HG02623 (cell line): ENCODE data around the gene VAV2.
"Not testable (repeated sequence)": the region's sequence is repeated elsewhere in the genome, so short reads cannot be mapped to it uniquely, and the experiment has no call there.

Experiments
- ATAC-seq: cut with Tn5 transposase; IDR thresholded peaks from one replicate; pipeline ENCODE4 v1.9.1; 2021; ENCODE audit warnings: moderate library complexity; ENCODE audit not compliant: unreplicated experiment

The VAV2 gene

DNA sequence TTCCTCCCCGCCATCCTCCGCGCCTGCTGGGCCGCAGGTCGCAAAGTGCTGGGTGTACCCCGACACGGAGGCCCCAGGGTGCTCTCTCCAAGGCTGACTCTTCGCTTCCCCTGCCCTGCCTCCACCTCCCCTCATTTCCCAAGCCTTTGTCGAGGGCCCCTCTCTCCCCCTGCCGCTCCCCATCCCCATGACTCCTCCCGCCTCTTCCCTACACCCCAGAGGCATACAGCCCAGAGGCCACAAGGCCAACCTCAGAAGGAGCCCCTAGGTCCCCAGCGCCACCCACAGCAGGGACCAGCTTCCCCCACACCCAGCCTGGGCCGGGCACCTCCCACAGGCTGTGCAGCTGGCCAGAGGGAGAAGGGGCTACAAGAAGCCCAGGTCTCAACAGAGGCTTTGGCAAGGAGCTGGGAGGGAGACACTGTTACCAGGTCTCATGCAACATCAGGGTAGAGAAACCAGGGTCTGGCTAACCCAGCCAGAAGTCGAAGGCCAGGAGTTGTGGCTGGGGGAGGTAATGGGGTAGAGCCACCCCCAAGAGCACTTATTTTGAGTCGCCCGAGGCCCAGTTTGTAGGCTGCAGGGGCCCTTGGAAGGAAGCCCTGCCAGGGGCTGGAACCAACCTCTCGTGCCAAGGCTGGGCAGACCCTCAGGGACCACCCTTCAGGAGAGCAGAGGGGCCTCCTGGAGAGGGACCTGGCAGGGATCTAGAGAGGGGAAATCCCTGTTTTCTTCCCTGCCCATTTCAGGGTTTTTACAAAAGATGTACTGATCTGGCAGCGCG lies 229.4 kb downstream of the VAV2 start:
- ATAC-seq: no peak

DNA sequence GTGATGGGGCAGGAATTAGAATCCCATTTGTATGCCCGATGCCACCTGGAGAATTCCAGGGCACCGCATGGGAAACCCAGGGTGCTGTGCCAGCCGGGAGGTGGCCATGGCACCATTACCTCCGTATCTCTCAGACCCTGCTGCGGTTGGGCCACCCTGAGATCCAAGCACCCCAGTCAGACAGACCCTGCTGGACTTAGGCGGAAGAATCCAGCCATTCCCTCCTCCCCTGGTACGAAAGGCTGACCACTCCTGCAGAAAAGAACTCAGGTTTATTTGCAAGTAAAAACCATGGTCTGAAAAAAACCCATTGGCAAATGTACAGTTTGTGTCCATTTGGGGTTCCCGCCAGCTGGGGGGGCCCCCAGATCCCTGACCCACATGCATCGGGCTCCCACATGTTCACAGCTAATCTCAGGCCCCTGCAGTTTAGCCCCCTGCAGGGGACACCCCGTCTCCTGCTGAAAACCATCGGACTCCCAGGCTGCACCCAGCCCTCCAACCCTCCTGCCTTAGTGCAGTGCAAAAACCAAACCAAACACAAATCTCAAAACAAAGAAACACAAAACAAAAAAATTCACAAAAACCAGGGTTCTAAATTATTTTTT lies 230.4 kb downstream of the VAV2 start:
- ATAC-seq: no peak

DNA sequence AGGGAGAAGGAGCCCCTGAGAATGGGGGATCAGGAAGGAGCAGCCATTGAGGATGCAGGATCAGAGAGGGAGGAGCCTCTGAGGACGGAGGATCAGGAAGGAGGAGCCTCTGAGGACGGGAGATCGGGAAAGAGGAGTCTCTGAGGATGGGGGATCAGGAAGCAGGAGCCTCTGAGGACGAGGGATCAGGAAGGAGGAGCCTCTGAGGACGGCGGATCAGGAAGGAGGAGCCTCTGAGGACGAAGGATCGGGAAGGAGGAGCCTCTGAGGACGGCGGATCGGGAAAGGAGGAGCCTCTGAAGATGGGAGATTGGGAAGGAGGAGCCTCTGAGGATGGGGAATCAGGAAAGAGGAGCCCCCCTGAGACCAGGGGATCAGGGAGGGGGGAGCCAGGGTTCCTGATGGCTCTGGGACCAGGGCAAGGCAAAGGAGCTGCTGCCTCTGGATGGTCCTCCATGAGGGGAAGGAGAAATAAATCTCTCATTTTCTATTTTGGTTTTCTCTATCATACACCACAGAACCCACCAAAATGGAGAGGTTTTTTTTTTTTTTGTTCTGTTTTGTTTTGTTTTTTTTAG lies 231.3 kb downstream of the VAV2 start:
- no peak for ATAC-seq

DNA sequence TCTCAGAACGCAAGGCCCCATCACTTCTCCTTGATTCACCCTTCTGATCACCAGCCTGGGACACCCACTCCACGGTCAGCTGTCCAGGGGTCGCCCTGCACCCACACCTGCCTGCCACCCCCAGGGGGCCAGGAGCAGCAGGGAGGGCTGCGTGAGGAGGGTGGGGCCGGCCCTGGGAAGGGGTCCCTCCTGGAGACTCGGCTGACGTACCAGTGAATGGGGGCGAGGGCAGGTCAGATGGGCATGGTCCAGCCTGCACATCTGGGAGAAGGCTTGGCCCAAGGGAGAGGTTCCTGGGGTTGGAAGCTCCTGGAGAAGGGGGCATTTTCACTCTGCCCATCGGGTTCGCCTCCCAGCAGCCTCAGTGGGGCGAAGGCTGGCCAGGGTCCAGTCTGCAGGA lies 232.2 kb downstream of the VAV2 start:
- no peak for ATAC-seq

DNA sequence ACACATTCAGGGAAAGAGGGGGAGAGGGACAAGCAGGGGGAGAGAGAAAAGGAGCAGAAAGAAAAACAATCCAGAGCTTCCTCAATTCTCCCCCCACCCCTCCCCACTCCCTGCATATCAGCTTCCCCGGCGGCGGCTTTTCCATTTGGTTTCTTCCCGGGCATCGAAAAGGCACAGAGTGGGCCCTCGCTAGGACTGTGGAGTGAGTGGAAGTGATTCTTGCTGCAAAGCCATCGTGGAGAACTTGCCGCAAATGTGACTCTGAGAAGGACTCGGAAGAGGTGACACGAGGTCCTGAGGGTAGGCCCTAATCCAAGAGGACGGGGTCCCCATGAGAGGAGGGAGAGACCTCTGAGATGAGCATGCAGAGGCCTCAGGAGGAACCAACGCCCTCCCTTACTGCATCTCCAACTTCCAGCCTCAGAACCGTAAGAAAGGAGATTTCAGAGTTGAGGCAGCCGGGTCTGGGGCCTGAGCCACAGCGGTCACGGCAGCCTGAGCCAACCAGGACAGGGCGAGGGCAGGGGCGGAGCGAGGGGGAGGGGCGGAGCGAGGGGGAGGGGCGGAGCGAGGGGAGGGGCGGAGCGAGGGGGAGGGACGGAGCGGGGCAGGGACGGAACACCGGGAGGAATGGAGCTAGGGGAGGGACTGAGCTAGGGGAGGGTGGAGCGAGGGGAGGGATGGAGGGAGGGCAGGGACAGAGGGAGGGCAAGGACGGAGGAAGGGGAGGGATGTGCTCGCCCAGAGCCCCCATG lies 232.8 kb downstream of the VAV2 start:
- no peak for ATAC-seq

DNA sequence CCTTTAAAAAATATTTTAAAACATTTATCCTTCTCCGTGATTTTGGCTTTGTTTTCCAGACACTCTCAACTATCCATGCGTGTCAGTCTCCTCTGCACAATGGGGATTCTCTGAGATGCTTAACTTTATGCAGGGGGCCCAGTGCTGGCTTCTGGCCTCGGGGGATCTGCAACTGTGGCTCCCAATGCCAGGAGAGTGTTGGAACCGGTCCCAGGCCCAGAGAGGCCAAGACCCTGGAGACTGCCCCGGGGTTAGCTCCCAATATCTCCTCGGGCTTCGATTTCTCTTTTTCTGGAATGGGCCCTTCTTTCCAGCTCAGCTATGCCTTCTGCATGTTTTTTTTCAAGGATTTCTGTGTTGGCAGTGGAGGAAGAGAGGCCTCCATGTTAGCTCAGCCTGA lies 233.9 kb downstream of the VAV2 start:
- ATAC-seq: no peak

DNA sequence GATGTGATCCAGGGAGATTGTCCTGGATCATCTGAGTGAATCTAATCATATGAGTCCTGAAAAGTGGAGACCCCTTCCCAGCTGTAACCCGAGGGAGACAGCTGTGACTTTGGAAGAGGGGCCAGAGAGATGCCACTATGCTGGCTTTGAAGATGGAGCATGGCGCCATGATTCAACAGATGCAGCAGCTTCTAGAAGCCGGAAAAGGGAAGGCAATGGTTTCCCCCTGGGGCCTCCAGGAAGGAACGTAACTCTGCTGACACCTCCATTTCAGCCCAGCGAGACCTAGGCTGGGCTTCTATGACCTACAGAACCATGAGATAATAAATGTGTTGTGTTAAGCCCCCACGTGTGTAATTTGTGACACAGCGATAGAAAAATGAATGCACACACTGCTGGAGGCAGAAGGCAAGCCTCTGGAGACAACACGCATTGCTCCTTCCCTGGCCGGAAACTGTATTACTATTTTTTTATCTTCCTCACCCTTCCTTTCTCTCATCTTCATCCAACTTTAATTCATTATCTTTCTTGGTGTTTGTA lies 237.4 kb downstream of the VAV2 start:
- ATAC-seq: no peak

DNA sequence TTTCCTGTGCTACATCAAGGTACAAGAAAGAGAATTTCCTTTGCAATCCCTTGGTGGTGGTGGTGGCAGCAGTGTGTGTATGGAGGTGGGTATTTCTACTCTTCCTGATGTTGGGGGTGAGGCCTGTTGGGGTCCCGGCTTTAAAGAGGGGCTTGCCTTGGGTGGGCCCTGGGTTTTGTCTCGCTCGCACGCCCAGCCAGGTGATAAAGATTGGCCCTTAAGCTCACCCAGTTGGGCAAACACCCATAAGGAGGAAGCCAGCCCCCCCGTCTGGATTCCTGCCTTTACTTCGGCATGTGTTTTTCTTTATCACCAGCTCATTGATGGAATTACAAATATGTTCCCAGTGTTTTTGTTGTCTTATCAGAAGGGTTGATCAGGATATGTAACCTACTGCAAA lies 237.9 kb downstream of the VAV2 start:
- no peak for ATAC-seq

DNA sequence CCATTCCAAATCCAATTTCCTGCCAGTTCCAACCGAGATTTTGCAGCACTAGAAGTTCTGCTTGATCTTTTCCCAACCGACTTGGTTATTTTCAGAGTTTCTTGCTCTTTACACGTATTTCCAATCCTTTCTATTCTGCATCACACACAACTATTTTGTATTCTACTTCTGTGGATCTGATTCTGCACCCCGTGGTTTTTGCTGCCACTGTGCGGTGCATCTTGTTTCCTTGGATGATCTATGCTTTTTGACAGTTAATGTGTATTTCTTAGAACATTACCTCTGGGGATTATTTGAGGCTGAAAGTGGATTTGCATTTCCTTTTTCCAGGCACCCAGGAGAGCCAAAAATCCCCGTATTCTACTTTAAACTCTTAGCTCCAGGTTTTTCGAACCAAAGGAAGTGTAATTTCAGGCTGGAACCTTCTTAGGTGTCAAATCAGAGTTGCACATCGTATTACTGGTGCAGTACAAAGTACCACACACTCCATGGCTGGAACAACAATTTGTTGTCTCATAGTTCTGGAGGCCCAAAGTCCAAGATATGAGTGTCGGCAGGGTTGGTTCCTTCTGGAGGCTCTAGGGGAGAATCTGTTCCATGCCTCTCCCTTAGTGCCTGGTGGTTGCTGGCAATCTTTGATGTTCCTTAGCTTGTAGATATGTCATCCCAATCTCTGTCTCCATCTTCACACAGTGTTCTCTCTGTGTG lies 239.2 kb downstream of the VAV2 start:
- no peak for ATAC-seq

DNA sequence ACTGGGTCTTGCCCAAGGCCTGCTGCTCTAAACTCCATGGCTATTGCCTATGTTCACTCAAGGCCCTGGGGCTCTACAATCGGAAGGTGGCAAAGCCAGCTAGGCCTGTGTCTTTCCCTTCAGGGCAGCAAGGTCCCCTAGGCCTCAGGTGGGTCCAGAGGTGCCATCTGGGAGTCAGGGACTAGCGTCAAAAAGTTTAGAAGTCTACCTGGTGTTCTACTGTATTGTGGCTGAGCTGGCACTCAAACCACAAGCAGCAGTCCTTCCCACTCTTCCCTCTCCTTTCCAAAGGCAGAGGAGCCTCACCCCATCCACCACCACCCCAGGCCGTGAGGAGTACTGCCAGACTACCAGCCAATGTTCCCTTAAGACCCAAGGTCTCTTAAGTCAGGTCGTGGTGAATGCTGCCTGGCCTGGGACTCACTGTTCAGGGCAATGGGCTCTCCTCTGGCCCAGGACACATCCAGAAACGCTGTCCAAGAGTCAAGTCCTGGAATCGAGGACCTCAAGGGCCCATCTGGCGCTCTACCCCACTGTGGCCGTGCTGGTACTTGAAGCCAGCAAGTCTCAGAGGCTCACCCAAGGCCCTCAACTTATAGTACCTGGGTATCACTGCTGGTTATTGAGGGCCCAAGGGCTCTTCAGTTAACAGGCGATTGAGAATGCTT lies 241.0 kb downstream of the VAV2 start:
- no peak for ATAC-seq

DNA sequence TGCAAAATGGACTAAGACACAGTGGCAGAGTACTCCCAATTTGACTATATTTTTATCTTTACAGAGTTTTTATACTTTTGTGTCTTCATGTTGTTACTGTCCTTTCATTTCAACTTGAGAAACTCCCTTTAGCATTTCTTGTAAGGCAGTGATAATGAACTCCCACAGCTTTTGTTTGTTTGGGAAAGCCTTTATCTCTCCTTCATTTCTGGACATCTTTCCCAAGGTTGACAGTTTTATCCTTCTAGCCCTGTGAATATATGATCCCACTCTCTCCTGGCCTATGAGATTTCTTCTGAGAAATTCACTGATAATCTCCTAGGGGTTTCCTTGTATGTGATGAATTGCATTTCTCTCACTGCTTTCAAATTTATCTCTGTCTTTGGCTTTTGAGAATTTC lies 244.8 kb downstream of the VAV2 start:
- no peak for ATAC-seq

DNA sequence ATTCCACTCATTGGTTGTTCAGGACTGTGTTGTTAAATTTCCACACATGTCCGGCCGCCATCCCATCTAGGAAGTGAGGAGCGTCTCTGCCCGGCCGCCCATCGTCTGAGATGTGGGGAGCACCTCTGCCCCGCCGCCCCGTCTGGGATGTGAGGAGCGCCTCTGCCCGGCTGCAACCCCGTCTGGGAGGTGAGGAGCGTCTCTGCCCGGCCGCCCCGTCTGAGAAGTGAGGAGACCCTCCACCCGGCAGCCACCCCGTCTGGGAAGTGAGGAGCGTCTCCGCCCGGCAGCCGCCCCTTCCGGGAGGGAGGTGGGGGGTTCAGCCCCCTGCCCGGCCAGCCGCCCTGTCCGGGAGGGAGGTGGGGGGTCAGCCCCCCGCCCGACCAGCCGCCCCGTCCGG lies 247.6 kb downstream of the VAV2 start:
- ATAC-seq: not testable (repeated sequence)

DNA sequence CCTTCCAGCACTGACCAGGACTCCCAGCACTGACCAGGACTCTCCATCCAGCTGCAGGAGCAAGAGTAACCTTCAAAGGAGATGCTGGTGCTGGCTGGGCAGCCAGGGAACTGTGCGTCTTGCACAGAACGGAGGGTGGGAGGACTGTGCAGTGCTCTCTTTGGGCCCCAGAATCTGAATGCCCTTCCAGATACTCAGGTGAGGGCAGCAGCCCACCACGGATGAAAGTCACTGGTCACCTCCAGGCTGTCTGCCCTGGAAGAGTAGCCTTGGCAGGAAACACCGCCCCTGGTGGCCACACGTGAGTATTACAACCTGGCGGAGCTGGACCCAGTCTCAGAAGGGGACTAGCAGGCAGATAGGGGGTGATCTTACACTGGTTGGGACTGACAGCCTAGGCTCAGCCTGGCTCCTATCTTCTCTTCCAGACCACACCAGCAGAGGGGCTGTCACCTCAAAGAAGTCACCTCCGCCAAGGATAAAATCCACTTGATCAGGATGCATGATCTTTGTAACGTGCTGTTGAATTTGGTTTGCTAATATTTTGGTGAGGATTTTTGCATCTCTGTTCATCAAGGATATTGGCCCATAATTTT lies 249.2 kb downstream of the VAV2 start:
- no peak for ATAC-seq

DNA sequence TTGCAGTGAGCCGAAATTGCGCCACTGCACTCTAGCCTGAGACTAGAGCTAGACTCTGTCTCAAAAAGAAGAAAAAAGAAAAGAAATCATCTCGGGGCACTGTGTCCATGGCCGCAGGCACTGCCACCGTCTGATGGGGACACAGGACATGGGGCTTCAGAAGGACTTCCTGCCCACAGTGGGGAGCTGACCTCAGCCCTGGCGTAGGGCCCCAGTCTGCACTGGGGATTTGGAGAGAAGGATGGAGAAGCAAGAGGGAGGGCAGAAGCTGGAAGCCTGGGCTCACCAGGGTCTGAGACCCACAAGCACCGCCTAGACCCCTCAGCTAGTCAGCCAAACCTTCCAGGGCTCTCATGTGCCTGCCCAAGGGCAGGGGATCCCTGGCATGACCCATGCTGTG lies 249.9 kb downstream of the VAV2 start:
- ATAC-seq: no peak

DNA sequence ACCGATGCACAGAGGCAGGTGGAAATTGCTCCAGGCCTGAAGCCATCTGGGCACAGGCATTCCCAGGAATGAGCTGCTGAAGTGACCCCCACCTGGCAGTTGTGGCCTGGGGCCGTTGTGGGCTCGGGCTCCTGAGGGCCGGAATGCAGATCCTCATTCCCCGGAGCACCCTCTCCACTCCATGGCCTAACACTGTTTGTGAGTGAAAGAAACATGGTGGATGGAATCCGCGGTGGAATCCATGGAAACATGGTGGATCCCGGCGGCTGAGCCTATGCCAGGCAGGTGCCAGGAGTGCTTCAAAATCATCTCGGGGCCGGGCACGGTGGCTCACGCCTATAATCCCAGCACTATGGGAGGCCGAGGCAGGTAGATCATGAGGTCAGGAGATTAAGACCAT lies 250.4 kb downstream of the VAV2 start:
- no peak for ATAC-seq

DNA sequence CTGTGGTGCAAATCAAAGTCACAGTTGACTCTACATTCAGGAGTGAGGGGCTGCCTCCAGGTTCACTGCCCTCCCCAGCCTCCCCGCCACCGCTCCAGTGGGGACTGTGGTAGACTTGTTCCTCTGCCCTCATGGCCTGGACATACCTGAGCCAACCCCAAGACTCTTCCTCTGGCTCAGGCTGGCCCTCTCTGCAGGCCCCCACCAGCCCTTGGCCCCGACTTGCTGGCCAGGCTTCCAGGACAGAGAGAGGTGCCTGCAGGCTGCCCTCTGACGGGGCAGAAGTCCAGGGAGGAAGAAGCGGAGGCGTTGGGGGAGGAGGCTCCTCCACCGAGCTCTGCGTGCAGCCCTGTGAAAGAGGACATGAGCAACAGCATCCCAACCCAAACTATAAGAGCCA lies 251.2 kb downstream of the VAV2 start:
- no peak for ATAC-seq

DNA sequence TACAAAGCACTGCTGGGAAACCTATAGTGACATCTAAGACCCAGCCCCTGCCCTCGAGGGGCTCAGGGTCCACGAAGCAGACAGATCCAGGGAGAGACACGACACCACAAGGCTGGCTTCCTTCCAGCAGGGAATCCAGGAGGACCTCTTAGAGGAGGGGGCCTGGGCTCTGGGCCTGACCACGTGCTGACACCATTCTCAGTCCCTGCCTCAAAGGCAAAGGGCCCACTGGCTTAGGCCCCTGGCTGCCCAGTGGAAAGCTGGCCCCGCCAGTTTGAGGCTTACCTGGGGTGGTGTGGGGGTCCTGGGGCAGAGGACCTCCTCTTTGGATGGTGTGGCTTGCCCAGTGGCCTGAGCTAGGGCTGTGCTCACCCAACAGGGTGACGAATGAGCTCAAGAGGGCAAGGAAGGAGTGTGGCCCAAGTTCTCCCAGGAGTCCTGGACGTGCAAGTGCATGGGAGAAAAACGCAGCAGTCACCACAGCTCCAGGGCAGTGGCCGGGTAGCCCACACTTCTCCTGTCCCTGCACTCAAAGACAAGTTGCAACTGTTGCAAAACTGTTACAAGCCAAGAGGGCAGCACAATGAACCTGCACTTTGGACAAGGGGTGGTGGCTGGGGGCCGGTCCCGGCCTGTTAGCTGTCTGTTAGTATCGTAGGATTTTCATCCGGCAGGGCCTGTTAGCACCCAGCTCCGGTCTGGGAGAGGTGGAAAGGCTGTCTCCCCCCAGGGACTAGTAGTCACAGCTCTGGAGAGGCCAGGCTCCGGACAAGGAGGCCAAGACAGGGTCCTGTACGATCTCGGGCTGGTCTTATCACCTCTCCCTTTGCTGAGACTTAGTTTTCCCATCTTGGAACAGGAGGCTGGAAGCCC lies 252.5 kb downstream of the VAV2 start:
- ATAC-seq: no peak

DNA sequence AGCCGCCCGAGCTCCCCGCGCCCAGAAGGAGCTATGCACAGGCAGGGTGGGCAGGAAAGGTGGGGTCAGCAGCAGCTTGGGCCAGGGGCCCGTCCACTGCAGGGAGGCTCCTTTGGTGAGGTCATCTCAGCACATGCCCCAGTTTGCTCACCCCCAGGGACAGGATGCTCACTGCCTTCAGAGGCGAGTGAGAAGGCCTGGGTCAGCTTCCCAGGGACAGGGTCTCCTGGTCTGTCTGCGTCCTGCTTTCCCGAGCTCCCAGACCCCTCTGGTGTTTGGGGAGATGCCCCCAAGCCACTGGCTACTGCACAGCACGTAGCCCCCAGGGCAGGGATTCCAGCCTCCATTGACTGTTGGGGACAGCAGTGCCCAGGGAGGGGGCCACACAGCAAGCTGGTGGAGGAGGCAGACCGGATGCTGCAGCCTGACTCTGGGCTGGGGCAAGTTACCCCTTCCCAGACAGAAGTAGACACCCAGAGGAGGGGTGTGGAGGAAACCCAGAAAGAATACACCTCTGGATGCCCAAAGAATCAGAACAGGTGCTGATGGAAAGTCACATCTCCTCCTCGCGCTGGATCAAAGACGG lies 253.4 kb downstream of the VAV2 start:
- no peak for ATAC-seq
